Neural cell (in vitro differentiated cells): Measurements from ENCODE around the gene TBL1XR1. TPM values are rescaled to one million over a fixed set of nuclear protein-coding genes. Genes with fewer than 3 reads are reported as not detected.

Experiments
- H2AFZ ChIP-seq: fragments of 200-600, 300-800 bp; sonication (generic), shearing (Covaris generic); 2 replicates; pipeline ENCODE4 v1.6.0; 2014; ENCODE audit warnings: low read depth, mild to moderate bottlenecking, antibody characterized with exemption, low read length, moderate library complexity
- H3F3A ChIP-seq: fragments of 200-600 bp; shearing (Covaris generic); 2 replicates; pipeline ENCODE4 v1.6.1; 2016; ENCODE audit warnings: mild to moderate bottlenecking, moderate library complexity, mixed read lengths, antibody characterized with exemption, low read length; ENCODE audit not compliant: insufficient read depth, poor library complexity, severe bottlenecking
- H3K27ac ChIP-seq: fragments of 200-600, 300-800 bp; sonication (generic), shearing (Covaris generic); 2 replicates; pipeline ENCODE4 v1.5.1; 2014; ENCODE audit warnings: mild to moderate bottlenecking, low read length, moderate library complexity
- H3K27me3 ChIP-seq: fragments of 300-800, 200-600 bp; sonication (generic), shearing (Covaris generic); 2 replicates; pipeline ENCODE4 v1.6.0; 2014; ENCODE audit warnings: mild to moderate bottlenecking, low read depth, low read length, moderate library complexity; ENCODE audit not compliant: insufficient read depth
- H3K36me3 ChIP-seq: fragments of 300-800, 200-600 bp; sonication (generic), shearing (Covaris generic); 2 replicates; pipeline ENCODE4 v1.5.1; 2014; ENCODE audit warnings: mild to moderate bottlenecking, antibody characterized with exemption, low read length, moderate library complexity; ENCODE audit not compliant: insufficient read depth
- H3K4me2 ChIP-seq: fragments of 300-800, 200-600 bp; sonication (generic), shearing (Covaris generic); 2 replicates; pipeline ENCODE4 v1.6.0; 2014; ENCODE audit warnings: mild to moderate bottlenecking, low read length
- H3K4me3 ChIP-seq: fragments of 300-800, 200-600 bp; sonication (generic), shearing (Covaris generic); 2 replicates; pipeline ENCODE4 v1.5.1; 2014; ENCODE audit warnings: mild to moderate bottlenecking, low read length, moderate library complexity
- H3K79me2 ChIP-seq: fragments of 200-600 bp; shearing (Covaris generic); replicated peaks from 2 replicates; pipeline ENCODE4 v1.6.0; 2014; ENCODE audit warnings: mild to moderate bottlenecking, low read length, moderate library complexity; ENCODE audit not compliant: insufficient read depth
- H3K9ac ChIP-seq: fragments of 300-800, 200-600 bp; sonication (generic), shearing (Covaris generic); 2 replicates; pipeline ENCODE4 v1.6.1; 2016; ENCODE audit warnings: mild to moderate bottlenecking, low read length, mixed read lengths
- H3K9me2 ChIP-seq: fragments of 200-600 bp; shearing (Covaris generic); 2 replicates; pipeline ENCODE4 v1.6.1; 2016; ENCODE audit warnings: mild to moderate bottlenecking, low read length, mixed read lengths; ENCODE audit not compliant: insufficient read depth
- H3K9me3 ChIP-seq: fragments of 200-600, 300-800 bp; sonication (generic), shearing (Covaris generic); 2 replicates; pipeline ENCODE4 v1.6.1; 2016; ENCODE audit warnings: mild to moderate bottlenecking, mixed run types, low read length, moderate library complexity, mixed read lengths
- H4K20me1 ChIP-seq: fragments of 200-600 bp; shearing (Covaris generic); 2 replicates; pipeline ENCODE4 v1.6.1; 2016; ENCODE audit warnings: mild to moderate bottlenecking, mixed run types; ENCODE audit not compliant: insufficient read depth
- EP300 ChIP-seq: fragments of 450-650 bp; conservative IDR thresholded peaks from 2 replicates; pipeline ENCODE4 v1.6.1; 2014; ENCODE audit warnings: antibody characterized with exemption, mild to moderate bottlenecking, moderate library complexity; ENCODE audit not compliant: poor library complexity, severe bottlenecking
- EZH2 ChIP-seq: fragments of 200-600, 300-800 bp; shearing (Covaris generic), sonication (generic); IDR thresholded peaks from 2 replicates; pipeline ENCODE4 v1.6.1; 2014; ENCODE audit warnings: antibody characterized with exemption, low read length, borderline replicate concordance, mild to moderate bottlenecking; ENCODE audit not compliant: insufficient read depth, poor library complexity, severe bottlenecking
- MXI1 ChIP-seq: fragments of 450-650 bp; conservative IDR thresholded peaks from 2 replicates; pipeline ENCODE4 v1.6.1; 2014; ENCODE audit warnings: antibody characterized with exemption, mild to moderate bottlenecking; ENCODE audit not compliant: poor library complexity, severe bottlenecking
- POLR2AphosphoS5 ChIP-seq: IDR thresholded peaks from 2 replicates; pipeline ENCODE4 v1.6.1; 2012
- RAD21 ChIP-seq: fragments of 450-650 bp; conservative IDR thresholded peaks from 2 replicates; pipeline ENCODE4 v1.6.1; 2014; ENCODE audit warnings: antibody characterized with exemption, mild to moderate bottlenecking, moderate library complexity
- SMC3 ChIP-seq: fragments of 450-650 bp; conservative IDR thresholded peaks from 2 replicates; pipeline ENCODE4 v1.6.1; 2014; ENCODE audit warnings: antibody characterized with exemption, mild to moderate bottlenecking, moderate library complexity; ENCODE audit not compliant: poor library complexity
- TAF1 ChIP-seq: IDR thresholded peaks from 2 replicates; pipeline ENCODE4 v1.6.1; 2012; ENCODE audit warnings: low read depth
- polyA plus RNA-seq: library from polyadenylated mRNA; depleted of rRNA; stranded (reverse); fragments of >200 nt; gene quantifications from 2 replicates; pipeline ENCODE4 v1.2.3, GENCODE V29; 2014
- TF ChIP-seq, protein P1 (sequence below): IDR thresholded peaks from 2 replicates; pipeline ENCODE4 v1.6.1; 2012; ENCODE audit warnings: borderline replicate concordance
- TF ChIP-seq, protein P2 (sequence below): fragments of 450-650 bp; IDR thresholded peaks from 2 replicates; pipeline ENCODE4 v1.5.1; 2014; ENCODE audit warnings: antibody characterized with exemption, mild to moderate bottlenecking, moderate library complexity; ENCODE audit not compliant: poor library complexity, severe bottlenecking

The TBL1XR1 gene
- polyA plus RNA-seq, 1 donor from 2014 or later = 96.3 TPM

DNA sequence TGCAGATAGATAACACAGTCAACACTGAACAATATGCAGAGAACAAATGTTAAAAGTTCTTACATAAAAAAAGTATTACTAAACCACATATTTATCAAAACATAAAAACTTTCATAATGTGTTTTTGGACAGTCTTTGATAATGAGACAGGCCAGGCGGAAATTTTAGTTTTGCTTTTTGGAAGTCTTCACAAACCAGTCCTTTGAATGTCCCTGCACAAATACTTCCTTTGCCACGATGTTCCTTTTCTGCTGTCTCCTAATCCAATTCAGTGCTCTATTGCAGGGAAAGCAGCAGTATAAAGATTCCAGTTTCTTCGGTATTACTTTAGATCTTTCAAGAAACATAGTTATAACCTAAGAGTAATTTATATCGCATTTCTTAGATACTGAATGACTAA, 135.9 kb downstream of the TBL1XR1 start:
- H3K4me2 ChIP-seq = no peak overlapping the region
- no peaks in the 10 kb centered on the region for H3K36me3 ChIP-seq
- no peaks in the 10 kb centered on the region for H4K20me1 ChIP-seq
- H3K27me3 ChIP-seq = no peaks in the 10 kb centered on the region
- H3K9me3 ChIP-seq = no peaks in the 10 kb centered on the region
- no peak overlapping the region for H3K9ac ChIP-seq
- H3K9me2 ChIP-seq = no peaks in the 10 kb centered on the region
- H3K79me2 ChIP-seq = peaks cover 32% of the 10 kb centered on the region
- H3K4me3 ChIP-seq = no peak overlapping the region
- no peaks in the 10 kb centered on the region for H3F3A ChIP-seq
- H2AFZ ChIP-seq = no peak overlapping the region
- H3K27ac ChIP-seq = no peak overlapping the region
- TF ChIP-seq POLR2AphosphoS5 (no peak), EZH2 (no peak)

DNA sequence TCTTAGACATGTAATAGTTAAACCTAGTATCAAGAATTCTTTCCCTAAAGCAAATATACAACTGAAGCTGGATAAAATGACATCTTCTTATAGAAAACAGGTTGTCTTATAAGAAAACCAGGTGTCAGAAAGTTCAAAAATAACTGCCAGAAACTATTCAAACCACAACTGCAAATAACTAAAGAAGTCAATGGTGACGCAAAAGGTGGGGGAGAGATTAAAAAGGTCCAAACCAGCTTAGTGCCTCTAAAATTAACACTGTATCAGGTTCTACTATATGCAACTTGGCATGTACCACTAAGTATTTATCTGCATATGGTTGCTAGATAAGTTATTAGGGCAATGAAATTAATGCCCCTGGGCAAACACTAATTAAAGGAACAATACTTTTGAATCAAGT, 136.8 kb downstream of the TBL1XR1 start:
- Histone ChIP-seq H3K9ac (no peak overlapping the region), H3K9me3 (no peaks in the 10 kb centered on the region), H3K79me2 (peaks cover 29% of the 10 kb centered on the region), H3F3A (no peaks in the 10 kb centered on the region), H3K27ac (no peak overlapping the region), H3K4me2 (no peak overlapping the region), H3K4me3 (no peak overlapping the region), H4K20me1 (no peaks in the 10 kb centered on the region), H3K27me3 (no peaks in the 10 kb centered on the region), H3K9me2 (no peaks in the 10 kb centered on the region), H2AFZ (no peak overlapping the region), H3K36me3 (no peaks in the 10 kb centered on the region)
- TF ChIP-seq, protein P1, sequence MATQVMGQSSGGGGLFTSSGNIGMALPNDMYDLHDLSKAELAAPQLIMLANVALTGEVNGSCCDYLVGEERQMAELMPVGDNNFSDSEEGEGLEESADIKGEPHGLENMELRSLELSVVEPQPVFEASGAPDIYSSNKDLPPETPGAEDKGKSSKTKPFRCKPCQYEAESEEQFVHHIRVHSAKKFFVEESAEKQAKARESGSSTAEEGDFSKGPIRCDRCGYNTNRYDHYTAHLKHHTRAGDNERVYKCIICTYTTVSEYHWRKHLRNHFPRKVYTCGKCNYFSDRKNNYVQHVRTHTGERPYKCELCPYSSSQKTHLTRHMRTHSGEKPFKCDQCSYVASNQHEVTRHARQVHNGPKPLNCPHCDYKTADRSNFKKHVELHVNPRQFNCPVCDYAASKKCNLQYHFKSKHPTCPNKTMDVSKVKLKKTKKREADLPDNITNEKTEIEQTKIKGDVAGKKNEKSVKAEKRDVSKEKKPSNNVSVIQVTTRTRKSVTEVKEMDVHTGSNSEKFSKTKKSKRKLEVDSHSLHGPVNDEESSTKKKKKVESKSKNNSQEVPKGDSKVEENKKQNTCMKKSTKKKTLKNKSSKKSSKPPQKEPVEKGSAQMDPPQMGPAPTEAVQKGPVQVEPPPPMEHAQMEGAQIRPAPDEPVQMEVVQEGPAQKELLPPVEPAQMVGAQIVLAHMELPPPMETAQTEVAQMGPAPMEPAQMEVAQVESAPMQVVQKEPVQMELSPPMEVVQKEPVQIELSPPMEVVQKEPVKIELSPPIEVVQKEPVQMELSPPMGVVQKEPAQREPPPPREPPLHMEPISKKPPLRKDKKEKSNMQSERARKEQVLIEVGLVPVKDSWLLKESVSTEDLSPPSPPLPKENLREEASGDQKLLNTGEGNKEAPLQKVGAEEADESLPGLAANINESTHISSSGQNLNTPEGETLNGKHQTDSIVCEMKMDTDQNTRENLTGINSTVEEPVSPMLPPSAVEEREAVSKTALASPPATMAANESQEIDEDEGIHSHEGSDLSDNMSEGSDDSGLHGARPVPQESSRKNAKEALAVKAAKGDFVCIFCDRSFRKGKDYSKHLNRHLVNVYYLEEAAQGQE = no peak
- TF ChIP-seq RAD21 (no peak), POLR2AphosphoS5 (no peak), SMC3 (no peak), MXI1 (no peak)

GRCh38 chr3:177058648-177059047, 138.6 kb downstream of the TBL1XR1 start:
- peaks cover 20% of the 10 kb centered on the region for H3K79me2 ChIP-seq
- no peaks in the 10 kb centered on the region for H4K20me1 ChIP-seq
- H3K9me3 ChIP-seq = no peaks in the 10 kb centered on the region
- no peaks in the 10 kb centered on the region for H3K27me3 ChIP-seq
- no peak overlapping the region for H3K4me2 ChIP-seq
- no peak overlapping the region for H3K27ac ChIP-seq
- H2AFZ ChIP-seq = no peak overlapping the region
- TF ChIP-seq, protein P1 = no peak
- TF ChIP-seq SMC3 (no peak), TAF1 (no peak), RAD21 (no peak), EP300 (no peak), EZH2 (no peak), POLR2AphosphoS5 (no peak), MXI1 (no peak)
- TF ChIP-seq, protein P2, sequence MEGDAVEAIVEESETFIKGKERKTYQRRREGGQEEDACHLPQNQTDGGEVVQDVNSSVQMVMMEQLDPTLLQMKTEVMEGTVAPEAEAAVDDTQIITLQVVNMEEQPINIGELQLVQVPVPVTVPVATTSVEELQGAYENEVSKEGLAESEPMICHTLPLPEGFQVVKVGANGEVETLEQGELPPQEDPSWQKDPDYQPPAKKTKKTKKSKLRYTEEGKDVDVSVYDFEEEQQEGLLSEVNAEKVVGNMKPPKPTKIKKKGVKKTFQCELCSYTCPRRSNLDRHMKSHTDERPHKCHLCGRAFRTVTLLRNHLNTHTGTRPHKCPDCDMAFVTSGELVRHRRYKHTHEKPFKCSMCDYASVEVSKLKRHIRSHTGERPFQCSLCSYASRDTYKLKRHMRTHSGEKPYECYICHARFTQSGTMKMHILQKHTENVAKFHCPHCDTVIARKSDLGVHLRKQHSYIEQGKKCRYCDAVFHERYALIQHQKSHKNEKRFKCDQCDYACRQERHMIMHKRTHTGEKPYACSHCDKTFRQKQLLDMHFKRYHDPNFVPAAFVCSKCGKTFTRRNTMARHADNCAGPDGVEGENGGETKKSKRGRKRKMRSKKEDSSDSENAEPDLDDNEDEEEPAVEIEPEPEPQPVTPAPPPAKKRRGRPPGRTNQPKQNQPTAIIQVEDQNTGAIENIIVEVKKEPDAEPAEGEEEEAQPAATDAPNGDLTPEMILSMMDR = no peak
- H3K9me2 ChIP-seq = no peaks in the 10 kb centered on the region
- no peak overlapping the region for H3K9ac ChIP-seq
- no peaks in the 10 kb centered on the region for H3K36me3 ChIP-seq
- H3K4me3 ChIP-seq = no peak overlapping the region
- no peaks in the 10 kb centered on the region for H3F3A ChIP-seq
